Endothelial cell (in vitro differentiated cells): ENCODE measurements around the gene GJD2. TPM values are rescaled to one million over a fixed set of nuclear protein-coding genes. Genes with fewer than 3 reads are reported as not detected.
A peak's percentile ranks its signal among the peaks of the same experiment; 100 is the strongest.

Experiments used
- DNase-seq: peaks from one replicate; pipeline ENCODE4 v3.0.0; 2021; ENCODE audit warnings: low spot score
- H3K27ac Mint-ChIP-seq: one replicate; pipeline ENCODE4 v1.8.0; 2021; ENCODE audit warnings: mixed read lengths, inconsistent platforms; ENCODE audit not compliant: unreplicated experiment
- H3K27me3 Mint-ChIP-seq: one replicate; pipeline ENCODE4 v1.8.0; 2021; ENCODE audit warnings: mild to moderate bottlenecking, moderate library complexity, mixed read lengths, inconsistent platforms; ENCODE audit not compliant: unreplicated experiment
- H3K36me3 Mint-ChIP-seq: one replicate; pipeline ENCODE4 v1.8.0; 2021; ENCODE audit warnings: mild to moderate bottlenecking, low read depth, mixed read lengths, inconsistent platforms; ENCODE audit not compliant: unreplicated experiment
- H3K4me1 Mint-ChIP-seq: one replicate; pipeline ENCODE4 v1.8.0; 2021; ENCODE audit warnings: mild to moderate bottlenecking, mixed read lengths, inconsistent platforms; ENCODE audit not compliant: unreplicated experiment
- H3K4me3 Mint-ChIP-seq: one replicate; pipeline ENCODE4 v1.8.0; 2021; ENCODE audit warnings: mild to moderate bottlenecking, mixed read lengths, inconsistent platforms; ENCODE audit not compliant: unreplicated experiment
- H3K9me3 Mint-ChIP-seq: one replicate; pipeline ENCODE4 v1.8.0; 2021; ENCODE audit warnings: mixed read lengths, inconsistent platforms; ENCODE audit not compliant: unreplicated experiment
- CTCF ChIP-seq: fragments of 200-600 bp; sonication (generic); IDR thresholded peaks from one replicate; pipeline ENCODE4 v1.5.0; 2021; ENCODE audit warnings: antibody characterized with exemption; ENCODE audit not compliant: unreplicated experiment
- total RNA-seq: library from RNA; stranded (reverse); fragmentation: NEBNext Ultra II Directional; extraction: Animal tissue kit (Norgen Biotek cat#: 25700); gene quantifications from one replicate; pipeline ENCODE4 v1.2.1, GENCODE V29; 2021; ENCODE audit not compliant: unreplicated experiment

Gene GJD2
- total RNA-seq, 1 donor from 2014 or later, result 0.54 TPM

GRCh38 chr15:34799149-34800101 is 44.6 kb upstream of the GJD2 start:
- no peak overlapping the region for H3K27ac Mint-ChIP-seq

GRCh38 chr15:34796847-34797435 is 42.1 kb upstream of the GJD2 start:
- no peak overlapping the region for H3K4me3 Mint-ChIP-seq
- H3K36me3 Mint-ChIP-seq, result peaks cover 4% of the 10 kb centered on the region
- H3K4me1 Mint-ChIP-seq, result no peaks in the 10 kb centered on the region
- H3K27ac Mint-ChIP-seq, result no peak overlapping the region
- H3K9me3 Mint-ChIP-seq, result no peaks in the 10 kb centered on the region
- DNase-seq, result no peak
- H3K27me3 Mint-ChIP-seq, result peaks cover 7% of the 10 kb centered on the region
- no peak for TF ChIP-seq CTCF

More at GRCh38 chr15:34799149-34800101, 44.6 kb upstream of the GJD2 start:
- Mint-ChIP-seq H3K4me1 (no peaks in the 10 kb centered on the region), H3K36me3 (no peaks in the 10 kb centered on the region), H3K27me3 (peaks cover 6% of the 10 kb centered on the region), H3K4me3 (no peak overlapping the region), H3K9me3 (no peaks in the 10 kb centered on the region)
- TF ChIP-seq CTCF, result no peak
- no peak for DNase-seq

GRCh38 chr15:34795267-34796081 is 40.7 kb upstream of the GJD2 start, which contains the start of gene ACTC1:
ACTC1 (minus strand) TSS chr15:34795549; CDS start chr15:34794808, 741 bp downstream.
- Mint-ChIP-seq H3K4me1 (no peaks in the 10 kb centered on the region), H3K9me3 (no peaks in the 10 kb centered on the region), H3K4me3 (no peak within 1 kb of the TSS), H3K36me3 (peaks cover 4% of the 10 kb centered on the region), H3K27ac (no peak within 1 kb of the TSS), H3K27me3 (peaks cover 7% of the 10 kb centered on the region)
- TF ChIP-seq CTCF, result no peak
- DNase-seq, result peak; percentile 66

- H3K4me1 Mint-ChIP-seq, result no peaks in the 10 kb centered on the region
- H3K4me3 Mint-ChIP-seq, result no peak overlapping the region
- peaks cover 5% of the 10 kb centered on the region for H3K27me3 Mint-ChIP-seq
- H3K27ac Mint-ChIP-seq, result no peak overlapping the region
- H3K36me3 Mint-ChIP-seq, result peaks cover 4% of the 10 kb centered on the region
- DNase-seq, result no peak
- no peaks in the 10 kb centered on the region for H3K9me3 Mint-ChIP-seq
- no peak for TF ChIP-seq CTCF
Measured at GRCh38 chr15:34794590-34795206, 39.9 kb upstream of the GJD2 start.
